Left colon (tissue), 2 donors: ENCODE measurements around the gene PPP2R5C. TPM values are rescaled to one million over a fixed set of nuclear protein-coding genes. Genes with fewer than 3 reads are reported as not detected.

Source experiments
- ATAC-seq: fragments of 200-7000 bp; cut with Tn5 transposase; one replicate; pipeline ENCODE4 v1.9.1; 2020; ENCODE audit warnings: mild to moderate bottlenecking, moderate library complexity
- DNase-seq, 2 donors: peaks; one replicate each; pipeline ENCODE4 v3.0.0-alpha.2; 2020
- intact Hi-C, 2 donors: fragments of 100-400 bp; cut with DNase I in 1 of 2; cut with micrococcal nuclease in 1 of 2; formaldehyde crosslinking; loops; one replicate each; pipeline versions ENCODE4 v1.11.2 to v1.14.0; 2022; cut with DNase I, micrococcal nuclease
- total RNA-seq, 2 donors: library from RNA; stranded (reverse); fragmentation: NEBNext Ultra II Directional; extraction: Animal tissue kit (Norgen Biotek cat#: 25700); gene quantifications; one replicate each; pipeline ENCODE4 v1.2.1, GENCODE V29; 2021
- donor health status: DM: no; HTN: no; CAD: no.
- donor health status: DM: yes; HTN: yes; CAD: no.

Gene PPP2R5C
- total RNA-seq, 2 donors from 2014 or later: 139 to 144 TPM

GRCh38 chr14:101824339-101824727 lies 62.8 kb downstream of the PPP2R5C start:
- DNase-seq: no peak
- no peak for ATAC-seq
- intact Hi-C loops: no loop called here

DNA sequence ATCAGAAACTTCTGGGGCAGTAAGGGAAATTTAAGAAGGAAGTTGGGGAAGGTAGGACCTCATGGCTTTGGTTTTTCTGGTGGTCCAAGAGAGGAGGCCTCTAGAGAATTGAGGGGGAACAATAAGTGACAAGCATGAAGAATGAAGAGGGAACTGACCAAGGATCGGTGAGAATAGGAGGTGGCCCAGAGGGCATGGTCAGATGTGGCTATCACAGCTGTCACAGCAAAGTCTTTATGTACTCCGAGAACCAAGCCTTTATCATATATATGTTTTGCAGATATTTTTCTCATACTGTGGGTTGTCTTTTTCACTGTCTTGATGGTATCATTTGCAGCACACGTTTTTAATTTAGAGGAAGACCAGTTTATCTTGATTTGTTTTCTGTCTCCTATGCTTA lies 64.3 kb downstream of the PPP2R5C start:
- intact Hi-C loops: no loop called here

DNA sequence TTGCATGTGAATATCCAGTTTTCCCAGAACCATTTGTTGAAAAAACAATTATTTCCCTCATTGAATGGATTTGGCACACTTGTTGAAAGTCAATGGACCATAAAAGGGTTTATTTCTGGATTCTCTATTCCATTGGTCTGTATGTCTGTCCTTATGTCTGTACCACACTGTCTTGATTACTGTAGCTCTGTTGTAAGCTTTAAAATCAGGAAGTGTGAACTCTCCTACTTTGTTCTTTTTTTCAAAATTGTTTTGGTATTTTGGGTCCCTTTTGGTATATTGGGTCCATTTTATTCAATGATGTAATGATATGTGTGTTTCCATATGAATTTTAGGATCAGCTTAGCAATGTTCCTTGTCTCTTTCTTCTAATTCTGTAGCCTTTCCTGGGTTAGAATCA lies 64.8 kb downstream of the PPP2R5C start:
- DNase-seq (no peak), ATAC-seq (no peak)
- intact Hi-C loops: no loop called here

More for the DNA sequence above, 64.3 kb downstream of the PPP2R5C start:
- ATAC-seq (no peak), DNase-seq (no peak)

- intact Hi-C loops: no loop called here
- no peak for ATAC-seq
These were observed 65.8 kb downstream of the PPP2R5C start for GRCh38 chr14:101827286-101827685.

GRCh38 chr14:101828046-101828445 lies 66.5 kb downstream of the PPP2R5C start:
- intact Hi-C loops: no loop called here

More at GRCh38 chr14:101827286-101827685, 65.8 kb downstream of the PPP2R5C start:
- no peak for DNase-seq

GRCh38 chr14:101830271-101830670 lies 68.8 kb downstream of the PPP2R5C start:
- DNase-seq (no peak), ATAC-seq (no peak)
- intact Hi-C loops: loop anchor here in 1 of 2 donors (10.0 kb wide), 1 partner anchor 55 kb away; no protein-coding TSS in a partner anchor

More at GRCh38 chr14:101828046-101828445, 66.5 kb downstream of the PPP2R5C start:
- ATAC-seq: no peak
- DNase-seq: no peak

GRCh38 chr14:101833045-101833444 lies 71.5 kb downstream of the PPP2R5C start:
- ATAC-seq (no peak), DNase-seq (no peak)
- intact Hi-C loops: loop anchor here in 1 of 2 donors (10.0 kb wide), 1 partner anchor 58 kb away; no protein-coding TSS in a partner anchor

DNA sequence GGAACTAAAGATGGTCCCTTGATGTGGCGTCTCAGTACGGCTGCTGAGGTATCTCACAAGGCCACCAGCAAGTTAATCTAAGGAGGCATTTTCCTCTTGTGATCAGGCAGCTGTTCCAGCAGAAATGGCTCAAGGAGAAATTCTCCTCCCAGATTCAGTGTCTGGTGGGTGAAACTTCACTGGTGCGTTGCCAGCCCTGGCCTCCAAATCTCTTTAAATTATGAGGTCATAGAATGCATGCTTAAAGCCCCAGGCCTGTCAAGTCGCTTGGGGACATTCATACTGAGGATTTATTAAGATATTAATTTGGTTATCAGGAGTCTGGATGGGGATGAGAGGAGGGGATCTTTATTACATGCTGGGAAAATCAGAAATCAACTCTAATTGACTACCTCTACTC lies 72.9 kb downstream of the PPP2R5C start:
- DNase-seq: no peak
- intact Hi-C loops: loop anchor here in 1 of 2 donors (10.0 kb wide), 1 partner anchor 60 kb away; no protein-coding TSS in a partner anchor
- ATAC-seq: no peak

GRCh38 chr14:101834800-101835547 lies 73.5 kb downstream of the PPP2R5C start:
- DNase-seq: no peak
- ATAC-seq: peak; percentile 73
- intact Hi-C loops: loop anchor here in 1 of 2 donors (10.0 kb wide), 1 partner anchor 60 kb away; no protein-coding TSS in a partner anchor

DNA sequence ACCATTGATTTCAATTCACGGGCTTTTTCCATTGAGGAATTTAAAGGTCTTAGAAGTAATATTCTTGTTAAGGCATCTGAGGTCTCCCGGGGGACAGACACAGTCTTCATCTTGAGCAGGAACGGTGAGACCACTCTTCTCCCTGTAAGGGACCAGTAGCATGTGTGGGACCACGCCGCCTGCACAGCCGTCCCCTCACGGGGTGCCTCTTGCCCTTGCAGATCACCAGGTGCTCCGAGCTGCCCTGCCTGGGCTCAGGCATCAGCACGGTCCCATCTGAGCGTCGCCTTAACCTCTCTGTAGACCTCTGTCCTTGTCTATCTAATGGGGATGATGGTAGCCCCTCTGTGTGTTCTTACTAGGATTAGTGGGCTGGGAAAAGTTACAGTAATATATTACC lies 74.1 kb downstream of the PPP2R5C start:
- DNase-seq (no peak), ATAC-seq (no peak)
- intact Hi-C loops: loop anchor here in 1 of 2 donors (10.0 kb wide), 1 partner anchor 61 kb away; no protein-coding TSS in a partner anchor

- ATAC-seq (no peak), DNase-seq (no peak)
- intact Hi-C loops: loop anchor here in 1 of 2 donors (10.0 kb wide), 1 partner anchor 61 kb away; no protein-coding TSS in a partner anchor
These were observed 74.6 kb downstream of the PPP2R5C start for GRCh38 chr14:101836135-101836534.

- ATAC-seq (no peak), DNase-seq (peak in 1 of 2 donors; percentile 51)
- intact Hi-C loops: loop anchor here in 1 of 2 donors (10.0 kb wide), 1 partner anchor 64 kb away; no protein-coding TSS in a partner anchor
These were observed 77.0 kb downstream of the PPP2R5C start for GRCh38 chr14:101838476-101838875.

DNA sequence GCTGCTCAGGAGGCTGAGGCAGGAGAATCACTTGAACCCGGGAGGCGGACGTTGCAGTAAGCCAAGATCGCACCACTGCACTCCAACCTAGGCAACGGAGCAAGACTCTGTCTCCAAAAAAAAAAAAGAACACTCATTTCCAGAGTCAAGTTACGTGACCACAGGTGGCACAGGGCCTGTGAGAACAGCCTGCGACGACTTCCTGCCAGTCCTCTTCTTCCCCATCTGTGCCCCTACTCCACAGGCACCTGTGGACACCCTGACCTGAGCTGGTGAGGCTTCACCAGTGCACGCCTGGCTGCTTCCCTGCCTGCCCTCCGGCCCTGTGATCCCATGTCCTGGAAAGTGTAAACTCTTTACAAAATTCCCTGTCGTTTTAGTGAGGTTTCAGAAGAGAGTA lies 77.7 kb downstream of the PPP2R5C start:
- DNase-seq (no peak), ATAC-seq (no peak)
- intact Hi-C loops: loop anchor here in 1 of 2 donors (10.0 kb wide), 1 partner anchor 64 kb away; no protein-coding TSS in a partner anchor

GRCh38 chr14:101839661-101840060 lies 78.2 kb downstream of the PPP2R5C start:
- intact Hi-C loops: loop anchor here in 1 of 2 donors (10.0 kb wide), 1 partner anchor 65 kb away; no protein-coding TSS in a partner anchor
- no peak for DNase-seq
- ATAC-seq: no peak

GRCh38 chr14:101840649-101841369 lies 79.3 kb downstream of the PPP2R5C start:
- intact Hi-C loops: no loop called here
- DNase-seq: no peak
- ATAC-seq: no peak

DNA sequence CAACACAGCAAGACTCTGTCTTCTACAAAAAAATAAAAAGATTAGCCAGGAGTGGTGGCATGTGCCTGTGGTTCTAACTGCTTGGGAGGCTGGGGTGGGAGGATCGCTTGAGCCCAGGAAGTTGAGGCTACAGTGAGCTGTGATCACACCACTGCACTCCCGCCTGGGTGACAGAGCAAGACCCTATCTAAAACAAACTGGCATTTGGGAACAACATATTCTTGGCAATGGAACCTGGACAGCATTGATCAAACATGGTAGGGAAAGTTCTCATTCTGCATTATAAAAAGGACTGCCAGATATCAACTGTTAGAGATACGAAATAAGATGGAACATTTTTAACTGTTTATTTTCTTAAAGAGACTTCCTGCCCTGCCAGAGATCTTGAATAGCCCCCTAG lies 81.5 kb downstream of the PPP2R5C start:
- no peak for ATAC-seq
- intact Hi-C loops: no loop called here

DNA sequence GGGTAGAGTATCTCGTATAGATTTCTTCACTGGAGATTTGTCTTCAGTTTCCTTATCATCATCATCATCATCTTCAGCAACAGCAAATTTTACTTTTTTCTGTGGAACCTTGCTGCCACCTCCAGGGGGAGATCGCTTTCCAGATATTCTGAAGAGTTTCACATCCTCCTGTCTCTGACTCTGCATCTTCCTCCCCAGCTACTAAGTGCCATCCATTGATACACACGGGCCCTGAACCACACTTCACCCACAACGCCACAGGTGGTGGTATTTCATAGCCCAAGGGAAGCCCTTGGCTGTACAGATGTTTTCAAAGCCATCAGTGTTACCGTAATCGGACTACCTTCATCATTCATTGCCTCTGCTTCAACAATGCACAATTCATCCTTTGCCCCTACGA lies 82.2 kb downstream of the PPP2R5C start:
- intact Hi-C loops: no loop called here
- DNase-seq (peak in 1 of 2 donors; percentile 29), ATAC-seq (no peak)

More for the DNA sequence above, 81.5 kb downstream of the PPP2R5C start:
- no peak for DNase-seq

- intact Hi-C loops: no loop called here
These were observed 82.7 kb downstream of the PPP2R5C start for GRCh38 chr14:101844219-101844618.

DNA sequence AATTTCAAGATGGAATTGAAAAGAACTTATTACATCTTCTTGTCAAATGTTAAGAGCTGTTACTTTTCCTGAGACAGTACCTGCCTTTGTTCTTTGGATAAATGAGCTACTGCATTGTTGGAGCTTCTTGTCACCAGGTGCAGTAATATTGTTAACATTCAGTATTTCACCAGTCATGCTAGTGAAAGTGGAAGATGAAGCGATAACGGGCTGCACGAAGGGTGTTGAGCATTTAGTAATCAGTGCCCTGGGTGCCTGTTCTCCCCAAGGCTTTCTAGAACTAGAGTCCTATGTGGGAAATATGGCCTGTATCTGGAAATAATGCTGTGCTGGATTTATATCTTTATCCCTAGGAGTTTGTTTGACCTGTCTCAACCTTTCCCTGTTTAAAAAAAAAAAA lies 83.2 kb downstream of the PPP2R5C start:
- intact Hi-C loops: no loop called here
- DNase-seq (no peak), ATAC-seq (no peak)

More at GRCh38 chr14:101844219-101844618, 82.7 kb downstream of the PPP2R5C start:
- DNase-seq (no peak), ATAC-seq (no peak)
